K562 (cell line): ENCODE measurements around the gene NEMP2. TPM values are rescaled to one million over a fixed set of nuclear protein-coding genes. Genes with fewer than 3 reads are reported as not detected.

Experiments used
- ATAC-seq: fragments of 200-7000 bp; cut with Tn5 transposase; 3 replicates; pipeline ENCODE4 v1.9.1; 2020; ENCODE audit warnings: moderate library complexity
- BruUV-seq: library from RNA; stranded (reverse); fragments of 400-500 nt; replicated peaks from 2 replicates; lab custom pipeline; 2021; lab: Mats Ljungman, UMichigan
- CTCF ChIA-PET: fragments of 300-600 bp; formaldehyde crosslinking; extraction: SDS; loops from one replicate; lab custom pipeline; 2021; ENCODE audit warnings: low intra/inter-chr PET ratio; lab: Yijun Ruan, JAX
- POLR2A ChIA-PET: fragments of 300-600, 350-650 bp; sonication (Branson Sonifier 250); formaldehyde crosslinking; extraction: SDS; loops from one replicate; lab custom pipeline; 2021; ENCODE audit warnings: antibody characterized with exemption, inconsistent platforms; lab: Yijun Ruan, JAX
- DNase-seq, 4 experiments: peaks; one replicate each; pipeline versions ENCODE4 v3.0.0 to v3.0.0-alpha.2; 2011 to 2018; ENCODE audit warnings: low spot score in 3 of 4, mixed read lengths in 3 of 4; ENCODE audit errors: extremely low read depth in 1 of 4
- FAIRE-seq: peaks from 2 replicates; lab custom pipeline; 2011; peaks lifted over from hg19 to GRCh38; lab: Jason Lieb, UNC
- H2AFZ ChIP-seq: 2 replicates; pipeline ENCODE4 v1.6.0; 2011; ENCODE audit warnings: low read depth, low read length, control low read depth, inconsistent platforms
- H3K27ac ChIP-seq: fragments of 200-600 bp; 3 replicates; pipeline ENCODE4 v1.8.0; 2011; ENCODE audit warnings: low read depth, mild to moderate bottlenecking, control low read depth, inconsistent platforms, low read length, moderate library complexity, mixed read lengths; ENCODE audit errors: extremely low read depth
- H3K27me3 ChIP-seq, 2 experiments: fragments of 300-600 bp in 1 of 2; 2 replicates in 1 of 2; 3 replicates in 1 of 2; pipeline versions ENCODE4 v1.6.0 to v1.8.0; 2011; ENCODE audit warnings: inconsistent platforms in 2 of 2, low read length in 2 of 2, mild to moderate bottlenecking in 1 of 2, mixed read lengths in 1 of 2, moderate library complexity in 1 of 2; ENCODE audit not compliant: control insufficient read depth in 2 of 2, insufficient read depth in 2 of 2
- H3K36me3 ChIP-seq: fragments of 300-600 bp; 3 replicates; pipeline ENCODE4 v1.8.0; 2011; ENCODE audit warnings: mild to moderate bottlenecking, low read length, inconsistent platforms; ENCODE audit not compliant: control insufficient read depth, insufficient read depth
- H3K4me1 ChIP-seq, 2 experiments: fragments of 200-600 bp in 1 of 2; replicated peaks in 1 of 2; 2 replicates in 1 of 2; 3 replicates in 1 of 2; pipeline versions ENCODE4 v1.5.1 to v1.8.0; 2011; ENCODE audit warnings: inconsistent platforms in 2 of 2, low read length in 2 of 2, mild to moderate bottlenecking in 1 of 2, mixed read lengths in 1 of 2, moderate library complexity in 1 of 2; ENCODE audit not compliant: control insufficient read depth in 2 of 2, insufficient read depth in 2 of 2
- H3K4me2 ChIP-seq: 2 replicates; pipeline ENCODE4 v1.6.1; 2011; ENCODE audit warnings: low read length, control low read depth, inconsistent platforms, mixed read lengths; ENCODE audit not compliant: insufficient read depth
- H3K4me3 ChIP-seq: fragments of 200-600 bp; sonication (generic), shearing (Covaris generic); 2 replicates; pipeline ENCODE4 v1.5.1; 2016; ENCODE audit warnings: control low read depth, inconsistent platforms
- H3K79me2 ChIP-seq: fragments of 200-600 bp; 3 replicates; pipeline ENCODE4 v1.8.0; 2011; ENCODE audit warnings: low read length, inconsistent platforms; ENCODE audit not compliant: control insufficient read depth, insufficient read depth
- H3K9ac ChIP-seq, 2 experiments: 2 replicates each; pipeline versions ENCODE4 v1.6.0 to v1.6.1; 2011; ENCODE audit warnings: low read depth in 2 of 2, low read length in 2 of 2, control low read depth in 1 of 2, inconsistent platforms in 1 of 2, mild to moderate bottlenecking in 1 of 2, mixed read lengths in 1 of 2; ENCODE audit not compliant: insufficient read depth in 1 of 2
- H3K9me1 ChIP-seq: one replicate; pipeline ENCODE4 v1.6.0; 2011; ENCODE audit warnings: inconsistent platforms, mild to moderate bottlenecking, low read length, moderate library complexity; ENCODE audit not compliant: control insufficient read depth, insufficient read depth
- H3K9me3 ChIP-seq: replicated peaks from 2 replicates; pipeline ENCODE4 v1.5.1; 2011; ENCODE audit warnings: low read depth, low read length, inconsistent platforms; ENCODE audit not compliant: control insufficient read depth, insufficient read depth
- H4K20me1 ChIP-seq: replicated peaks from 2 replicates; pipeline ENCODE4 v1.6.1; 2011; ENCODE audit warnings: low read length, inconsistent platforms, mixed read lengths; ENCODE audit not compliant: control insufficient read depth, insufficient read depth
- BHLHE40 ChIP-seq: IDR thresholded peaks from 2 replicates; pipeline ENCODE4 v1.6.1; 2011; ENCODE audit warnings: low read length, improper control_type of control experiment
- E2F3 ChIP-seq: fragments of 250-450 bp; sonication (Bioruptor Pico); IDR thresholded peaks from 2 replicates; pipeline ENCODE4 v1.4.0; 2020; ENCODE audit warnings: mild to moderate bottlenecking
- ELF4 ChIP-seq: fragments of 450-650 bp; formaldehyde crosslinking; IDR thresholded peaks from 2 replicates; pipeline ENCODE4 v1.4.0; 2022; ENCODE audit warnings: missing genetic modification characterization
- HMGN3 ChIP-seq: IDR thresholded peaks from 2 replicates; pipeline ENCODE4 v1.6.1; 2011; ENCODE audit warnings: borderline replicate concordance, low read depth, mild to moderate bottlenecking, mixed read lengths, low read length; ENCODE audit not compliant: insufficient read length; ENCODE audit errors: extremely low read depth
- KHSRP ChIP-seq: fragments of 450-650 bp; IDR thresholded peaks from 2 replicates; pipeline ENCODE4 v1.6.1; 2017
- KLF10 ChIP-seq: fragments of 250-450 bp; sonication (Bioruptor Pico); IDR thresholded peaks from 2 replicates; pipeline ENCODE4 v1.6.1; 2021; ENCODE audit warnings: matching md5 sums
- MTA1 ChIP-seq: fragments of 450-650 bp; IDR thresholded peaks from 2 replicates; pipeline ENCODE4 v1.6.1; 2017; ENCODE audit warnings: borderline replicate concordance
- OTX1 ChIP-seq: fragments of 450-650 bp; formaldehyde crosslinking; IDR thresholded peaks from 2 replicates; pipeline ENCODE4 v1.4.0; 2022; ENCODE audit warnings: mild to moderate bottlenecking
- POLR2B ChIP-seq: fragments of 450-650 bp; IDR thresholded peaks from 2 replicates; pipeline ENCODE4 v1.6.1; 2018; ENCODE audit warnings: low read depth; ENCODE audit not compliant: partially characterized antibody
- TFE3 ChIP-seq: fragments of 450-650 bp; formaldehyde crosslinking; IDR thresholded peaks from 2 replicates; pipeline ENCODE4 v1.4.0; 2020; ENCODE audit warnings: mild to moderate bottlenecking, mixed read lengths
- USF1 ChIP-seq: sonication (generic); formaldehyde crosslinking; IDR thresholded peaks from 2 replicates; pipeline ENCODE4 v1.9.0; 2022; ENCODE audit warnings: mild to moderate bottlenecking, missing genetic modification reagents
- XRCC5 ChIP-seq: fragments of 200-400 bp; formaldehyde crosslinking; IDR thresholded peaks from 2 replicates; pipeline ENCODE4 v1.6.1; 2017; ENCODE audit warnings: low read depth, mild to moderate bottlenecking, low read length
- ZNF408 ChIP-seq: fragments of 250-450 bp; sonication (Bioruptor Pico); IDR thresholded peaks from 2 replicates; pipeline ENCODE4 v1.4.0; 2020; ENCODE audit warnings: low read depth, mild to moderate bottlenecking, moderate library complexity
- ZNF609 ChIP-seq: sonication (generic); formaldehyde crosslinking; IDR thresholded peaks from 2 replicates; pipeline ENCODE4 v1.8.1; 2023; ENCODE audit warnings: missing genetic modification reagents, mild to moderate bottlenecking, borderline replicate concordance
- ZNF75A ChIP-seq: fragments of 450-650 bp; formaldehyde crosslinking; IDR thresholded peaks from 2 replicates; pipeline ENCODE4 v1.4.0; 2020; ENCODE audit warnings: mild to moderate bottlenecking
- WGBS: fragments of 100-300 bp; shearing (Covaris generic); methylation state at CpG from one replicate; pipeline ENCODE4 v1.1.6; 2016; ENCODE audit warnings: low coverage, mixed read lengths; ENCODE audit not compliant: insufficient coverage; ENCODE audit errors: missing lambda C conversion rate; 5-methylcytosine and 5-hydroxymethylcytosine counted together
- in situ Hi-C: fragments of 300-500 bp; cut with MboI; formaldehyde crosslinking; loops from 4 replicates; pipeline ENCODE4 v1.15.0; 2018; ENCODE audit warnings: inconsistent platforms, mixed read lengths
- intact Hi-C: fragments of 100-400 bp; cut with micrococcal nuclease; formaldehyde crosslinking; loops from 2 replicates; pipeline ENCODE4 v1.14.2; 2022
- polyA plus RNA-seq, 8 experiments: library from polyadenylated mRNA; depleted of rRNA in 4 of 8; stranded (reverse) in 5 of 8; unstranded in 3 of 8; fragments of >200 nt; fragmentation: Nextera tagmentation in 2 of 8; fragmentation: Illumina TruSeq in 1 of 8; extraction: Ambion mirVana in 2 of 8; extraction: Trizol in 1 of 8; gene quantifications; 2 replicates each; pipeline versions ENCODE4 v1.2.1 to v1.2.3, GENCODE V29; 2011 to 2014; ENCODE audit warnings: inconsistent platforms in 1 of 8, missing spikeins in 1 of 8
- total RNA-seq, 7 experiments: library from RNA; depleted of rRNA in 6 of 7; stranded (reverse); fragments of >200 nt in 6 of 7; fragmentation: Illumina TruSeq in 2 of 7; extraction: Trizol in 2 of 7; gene quantifications; 2 replicates each; pipeline versions ENCODE4 v1.2.1 to v1.2.3, GENCODE V29; 2011 to 2021; ENCODE audit warnings: low replicate concordance in 1 of 7

NEMP2 gene
- total and polyA plus RNA-seq, 9 of the 15 experiments (the other 6 are each of a cell fraction or from before 2014, with no cell fraction given) = 0.32 to 3.0 (median 1.7) TPM

GRCh38 chr2:190460487-190460886 is 74.0 kb downstream of the NEMP2 start:
- FAIRE-seq = no peak
- H2AFZ ChIP-seq = peak overlapping the region; percentile 32; the same call in 1 of the 2 replicates
- H3K27ac ChIP-seq = peak overlapping the region; percentile 50; the same call in 2 of the 3 replicates
- no peaks in the 10 kb centered on the region; the same call in 1 of the 3 replicates for H3K79me2 ChIP-seq
- POLR2A ChIA-PET = interaction anchor here (0.9 to 1.8 kb wide), 3 partner anchors 9 to 20 kb away, joined by 3 to 9 read pairs (median 4); no protein-coding TSS in a partner anchor
- no peaks in the 10 kb centered on the region for H3K9me1 ChIP-seq
- H4K20me1 ChIP-seq = no peaks in the 10 kb centered on the region
- in situ Hi-C loops = no loop called here
- H3K4me3 ChIP-seq = no peak overlapping the region
- CTCF ChIA-PET = no interaction called here
- H3K4me2 ChIP-seq = peak overlapping the region; percentile 51
- H3K27me3 ChIP-seq = no peaks in the 10 kb centered on the region
- peak in 1 of 4 experiments; percentile 35 for DNase-seq
- H3K4me1 ChIP-seq = peaks cover 14 to 65% of the 10 kb centered on the region in 2 experiments
- intact Hi-C loops = loop anchor here (10.0 kb wide), 1 partner anchor 56 kb away; the partner anchor contains the start of gene MFSD6
- no TSS peak for BruUV-seq
- H3K9me3 ChIP-seq = 0 out of 2 replicates have a peak, but pooled peaks cover 4% of the 10 kb centered on the region
- ATAC-seq = no peak; the same call in 1 of the 3 replicates
- no peaks in the 10 kb centered on the region; the same call in 2 of the 3 replicates for H3K36me3 ChIP-seq
- WGBS = 26% methylated on average over 4 of the region's 5 CpGs
- H3K9ac ChIP-seq = no peak overlapping the region
- TF ChIP-seq OTX1 (no peak), KLF10 (no peak), KHSRP (no peak), XRCC5 (no peak), MTA1 (no peak), TFE3 (CRISPR knock-in tag) (0 out of 2 replicates have a peak, but pooled peaks have one; percentile 14), E2F3 (CRISPR knock-in tag) (no peak), ZNF408 (CRISPR knock-in tag) (no peak), ZNF75A (CRISPR knock-in tag) (no peak), ELF4 (CRISPR knock-in tag) (no peak), BHLHE40 (0 out of 2 replicates have a peak, but pooled peaks have one; percentile 52), HMGN3 (no peak), POLR2B (no peak), USF1 (CRISPR knock-in tag) (peak; percentile 69), ZNF609 (no peak)
